GM18505 (cell line): ENCODE data around the gene VPS41.

Experiments
- ATAC-seq: cut with Tn5 transposase; IDR thresholded peaks from one replicate; pipeline ENCODE4 v1.9.1; 2021; ENCODE audit not compliant: unreplicated experiment
- POLR2A ChIP-seq: IDR thresholded peaks from 4 replicates; pipeline ENCODE4 v1.6.1; 2011; ENCODE audit warnings: borderline replicate concordance; ENCODE audit not compliant: insufficient read depth, insufficient read length; ENCODE audit errors: extremely low read depth

The VPS41 gene

DNA sequence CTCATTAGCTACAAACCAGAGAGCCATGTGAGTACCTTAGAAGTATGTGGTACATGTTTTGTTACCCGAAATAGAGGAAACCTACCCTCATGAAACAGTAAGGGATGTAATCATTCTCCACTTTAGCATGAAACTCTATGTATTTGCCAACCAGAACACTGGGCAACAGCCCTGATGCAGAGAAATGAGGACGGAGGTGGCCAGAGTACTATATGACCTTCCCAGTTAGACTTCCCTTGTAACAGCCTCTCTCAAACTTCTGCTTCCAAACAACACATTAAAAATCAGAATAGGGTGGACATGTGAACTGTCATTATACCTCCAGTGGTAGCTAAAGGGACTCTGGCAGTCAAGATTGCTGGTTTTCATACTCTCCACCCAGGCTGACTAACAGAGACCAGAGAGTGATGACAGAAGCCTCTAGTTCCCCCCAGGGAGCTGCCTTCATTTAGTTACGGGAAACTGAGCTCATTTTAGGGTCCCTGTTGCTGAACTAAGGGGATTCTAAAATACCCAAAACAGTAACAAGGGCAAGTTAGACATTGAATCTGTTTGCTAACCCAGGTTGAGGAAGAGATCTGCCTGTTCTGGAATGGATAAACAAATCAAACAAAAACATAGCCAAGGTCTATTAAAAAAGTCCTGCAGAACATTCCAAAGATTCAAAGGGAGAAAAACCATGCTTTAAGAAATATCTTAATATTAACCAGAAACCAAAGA, 83.1 kb downstream of the VPS41 start:
- no peak for TF ChIP-seq POLR2A
- no peak for ATAC-seq

DNA sequence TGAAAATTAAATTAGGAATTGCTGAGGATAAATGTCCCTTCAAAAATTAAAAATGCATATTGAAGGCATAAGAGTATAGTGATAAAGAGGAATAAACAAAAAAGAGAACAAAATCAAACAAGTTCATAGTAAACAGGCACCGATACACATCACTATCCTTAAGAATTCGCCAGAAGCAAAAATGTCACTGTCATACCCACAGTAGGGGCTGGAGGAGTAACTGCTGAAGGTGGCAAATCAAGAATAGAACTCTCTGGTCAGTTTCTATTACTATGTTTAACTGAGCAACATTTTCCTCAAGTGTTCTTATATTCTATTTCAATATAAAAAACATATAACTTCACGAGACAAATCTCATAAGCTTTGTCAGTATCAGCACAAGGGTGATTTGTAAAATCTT, 84.0 kb downstream of the VPS41 start:
- no peak for ATAC-seq

DNA sequence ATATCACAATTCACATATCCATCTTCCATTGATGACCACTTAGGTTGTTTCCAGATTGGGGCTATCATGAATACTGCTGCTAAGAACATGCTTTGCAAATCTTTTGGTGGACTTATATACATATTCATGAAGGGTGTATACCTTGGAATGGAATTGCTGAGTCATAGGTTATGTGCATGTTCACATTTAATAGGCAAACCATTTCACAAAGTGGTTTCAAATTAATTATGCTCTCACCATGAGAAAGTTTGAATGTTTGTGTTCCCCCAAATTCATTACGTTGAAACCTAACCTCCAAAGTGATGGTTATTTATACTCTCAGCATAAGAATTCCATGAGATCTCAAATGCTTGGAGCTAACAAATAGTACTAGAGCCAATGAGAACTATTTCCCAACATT, 86.4 kb downstream of the VPS41 start:
- no peak for TF ChIP-seq POLR2A
- ATAC-seq, result no peak

More for the DNA sequence above, 84.0 kb downstream of the VPS41 start:
- no peak for TF ChIP-seq POLR2A

DNA sequence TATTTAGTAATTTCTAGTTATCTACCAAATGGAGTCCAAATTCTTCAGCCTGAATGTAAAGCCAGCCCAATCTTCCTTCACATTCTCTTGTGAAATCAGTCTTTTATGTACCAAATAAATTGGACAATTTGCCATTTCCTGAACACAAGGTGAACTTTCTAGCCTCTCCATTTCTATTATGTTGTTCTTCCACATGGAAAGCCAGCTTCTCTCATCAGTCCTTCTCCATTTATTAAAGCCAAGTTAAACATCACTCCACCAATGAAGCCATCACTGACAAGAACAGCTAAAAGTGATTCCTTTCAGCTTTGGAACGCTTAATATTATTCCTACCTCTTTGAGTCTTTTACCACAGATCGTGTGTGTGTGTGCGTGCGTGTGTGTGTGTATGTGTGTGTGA, 88.4 kb downstream of the VPS41 start:
- TF ChIP-seq POLR2A, result no peak
- ATAC-seq, result no peak

DNA sequence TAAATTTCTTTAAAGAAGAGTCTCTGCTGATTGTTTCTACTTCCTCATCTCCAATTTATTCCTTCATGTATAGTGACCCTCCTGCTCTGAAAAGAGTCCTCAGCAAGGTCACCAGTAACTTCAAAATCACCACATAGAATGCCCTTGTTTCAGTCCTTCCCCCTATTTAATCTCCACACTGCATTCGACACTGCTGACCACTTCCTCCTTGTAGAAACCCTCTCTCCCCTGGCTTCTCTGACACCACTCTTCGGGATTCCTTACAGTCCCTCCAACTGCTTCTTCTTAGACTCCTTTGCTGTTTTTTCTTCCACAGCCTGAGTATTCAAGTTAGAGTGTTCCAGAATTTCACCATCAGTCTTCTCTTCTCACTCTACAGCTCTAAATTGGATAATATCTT, 89.5 kb downstream of the VPS41 start:
- ATAC-seq, result no peak
- TF ChIP-seq POLR2A, result no peak

DNA sequence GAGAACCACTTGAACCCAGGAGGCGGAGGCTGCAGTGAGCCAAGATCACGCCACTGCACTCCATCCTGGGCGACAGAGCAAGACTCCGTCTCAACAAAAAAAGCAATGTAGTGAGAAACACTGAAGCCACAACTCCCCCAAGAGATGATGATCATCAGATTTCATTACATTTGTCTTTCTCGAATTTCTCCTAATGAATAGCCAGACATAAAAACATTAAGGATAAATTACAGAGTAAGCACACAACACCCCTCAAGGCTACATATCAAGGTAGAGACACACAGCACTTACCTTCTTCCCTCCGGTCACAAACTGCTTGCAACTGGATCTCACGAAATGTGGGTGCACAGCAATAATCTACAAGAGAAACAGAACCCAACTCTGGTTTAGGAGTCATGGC, 91.5 kb downstream of the VPS41 start:
- no peak for TF ChIP-seq POLR2A
- no peak for ATAC-seq

DNA sequence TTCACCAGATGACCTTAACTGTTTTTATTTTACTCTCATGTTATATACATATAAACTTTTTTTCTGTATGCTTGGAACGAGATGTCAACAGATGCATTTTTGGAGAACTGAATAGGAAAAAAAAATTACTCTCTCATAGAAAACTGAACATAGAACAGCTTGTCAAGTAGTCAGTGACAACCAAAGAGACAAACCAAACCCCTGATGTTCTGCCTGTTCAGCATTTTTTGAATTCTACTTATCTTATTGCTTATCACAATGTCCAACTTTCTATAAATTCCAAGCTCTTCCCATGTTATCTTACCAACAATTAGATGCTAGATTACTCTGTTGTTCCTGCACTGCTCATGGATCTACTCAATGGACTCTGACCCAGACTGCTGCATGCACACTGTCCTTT, 95.2 kb downstream of the VPS41 start:
- no peak for ATAC-seq

DNA sequence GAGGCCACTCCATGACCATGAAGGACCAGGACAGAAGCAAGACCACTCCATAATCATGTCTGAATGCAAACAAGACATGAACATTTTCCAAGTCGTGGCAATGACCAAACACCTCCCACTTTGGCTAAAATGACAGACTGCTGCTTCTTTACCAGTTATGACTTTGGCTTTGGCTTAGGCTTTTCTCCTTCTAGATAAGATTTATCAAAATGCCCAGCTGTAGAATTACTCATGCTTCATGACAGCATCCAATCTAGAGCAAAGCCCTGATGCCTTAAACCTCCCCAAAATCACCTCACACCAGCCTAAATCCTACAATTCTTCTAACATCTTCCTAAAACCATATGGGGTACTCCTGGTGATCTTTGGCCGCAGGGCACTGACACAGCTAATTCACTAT, 102.1 kb downstream of the VPS41 start:
- ATAC-seq, result no peak
- no peak for TF ChIP-seq POLR2A

More for the DNA sequence above, 95.2 kb downstream of the VPS41 start:
- no peak for TF ChIP-seq POLR2A

DNA sequence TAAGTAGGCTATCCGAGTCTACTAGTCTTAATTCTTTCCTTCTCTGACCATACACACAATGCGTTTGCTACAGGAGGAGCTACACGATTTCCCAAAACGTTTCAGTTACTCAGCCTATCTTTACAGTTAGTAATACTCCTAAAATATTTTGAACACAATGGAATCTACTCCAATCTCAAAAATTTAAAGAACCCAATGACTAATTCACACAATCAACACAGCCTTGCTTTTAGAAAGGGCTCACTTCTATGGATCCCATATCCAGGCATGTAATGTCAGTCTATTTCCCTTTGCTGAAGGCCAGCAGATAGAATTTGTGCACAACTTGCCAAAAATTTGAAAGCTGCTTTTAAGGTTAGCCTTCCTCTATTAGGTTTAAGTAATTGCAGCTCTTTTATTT, 107.2 kb downstream of the VPS41 start:
- TF ChIP-seq POLR2A, result no peak
- no peak for ATAC-seq

DNA sequence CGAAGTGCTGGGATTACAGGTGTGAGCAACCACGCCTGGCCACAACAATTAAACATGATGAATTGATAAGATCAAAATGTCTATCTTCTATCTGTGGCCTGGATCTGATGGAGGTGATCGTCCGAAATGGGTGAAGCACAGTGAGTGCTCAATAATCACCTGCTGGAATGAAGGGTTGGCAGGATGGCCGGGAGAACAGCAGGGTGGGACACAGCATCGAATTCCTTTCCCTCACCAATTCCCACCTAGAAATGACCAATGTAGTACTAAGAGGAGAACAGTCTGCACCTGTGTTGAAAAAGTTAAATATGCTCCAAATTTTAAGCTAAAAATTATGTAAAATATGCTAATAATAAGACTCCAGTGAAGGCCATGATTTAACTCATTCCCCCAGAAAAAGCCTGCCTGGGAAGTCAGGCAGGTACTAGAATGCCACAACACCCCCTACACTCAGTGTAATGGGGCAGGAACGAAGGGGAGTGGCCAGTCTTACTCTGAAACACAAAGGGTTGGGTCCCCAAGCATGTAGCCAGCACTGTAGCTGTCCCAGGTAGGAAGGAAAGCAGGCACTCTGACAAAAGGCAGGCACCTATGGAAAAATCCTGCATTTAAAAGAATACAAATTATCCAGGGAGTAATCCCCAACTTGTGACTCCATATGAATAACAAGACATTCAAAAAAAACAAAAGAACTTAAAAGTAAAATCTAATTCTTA, 110.3 kb downstream of the VPS41 start:
- ATAC-seq, result no peak

DNA sequence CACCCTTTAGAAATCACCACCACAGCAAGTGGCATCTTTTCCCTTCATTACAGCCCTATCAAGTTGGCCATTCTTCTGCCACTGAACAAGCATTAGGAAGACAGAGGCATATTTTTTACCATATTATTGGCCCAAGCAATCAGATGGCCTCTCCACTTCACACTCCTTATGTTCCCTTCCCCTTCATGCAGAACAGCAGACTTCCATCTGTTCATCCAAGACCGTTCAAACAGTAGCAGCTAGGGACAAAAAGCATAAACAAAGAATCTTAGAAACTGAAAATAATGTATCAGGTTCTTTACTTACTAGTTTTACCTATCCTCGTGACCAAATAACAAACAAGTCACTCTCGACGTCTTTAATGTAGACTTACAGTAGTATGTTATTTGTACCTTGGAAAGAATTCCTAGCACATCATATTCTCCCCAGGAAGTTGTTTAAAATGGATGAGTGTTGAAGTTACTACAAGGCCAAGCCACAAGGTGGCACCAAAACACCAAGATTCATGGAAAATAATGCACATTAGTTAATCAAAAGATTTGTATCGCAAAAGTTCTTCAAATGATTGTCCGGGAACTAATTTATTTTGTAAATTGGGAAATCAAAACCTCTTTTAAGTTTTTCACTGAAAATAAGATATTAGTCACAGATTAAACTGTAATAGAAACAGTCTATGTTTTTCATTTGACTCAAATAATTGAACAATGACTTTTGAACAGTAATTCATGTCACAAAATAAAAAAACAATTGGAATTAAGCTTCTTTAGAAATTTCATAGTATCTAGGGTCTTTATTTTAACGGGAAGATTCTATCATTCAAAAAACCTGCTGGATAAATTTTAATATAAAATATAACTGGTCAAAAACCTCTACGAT, 112.1 kb downstream of the VPS41 start:
- no peak for TF ChIP-seq POLR2A
- no peak for ATAC-seq

More for the DNA sequence above, 110.3 kb downstream of the VPS41 start:
- no peak for TF ChIP-seq POLR2A

DNA sequence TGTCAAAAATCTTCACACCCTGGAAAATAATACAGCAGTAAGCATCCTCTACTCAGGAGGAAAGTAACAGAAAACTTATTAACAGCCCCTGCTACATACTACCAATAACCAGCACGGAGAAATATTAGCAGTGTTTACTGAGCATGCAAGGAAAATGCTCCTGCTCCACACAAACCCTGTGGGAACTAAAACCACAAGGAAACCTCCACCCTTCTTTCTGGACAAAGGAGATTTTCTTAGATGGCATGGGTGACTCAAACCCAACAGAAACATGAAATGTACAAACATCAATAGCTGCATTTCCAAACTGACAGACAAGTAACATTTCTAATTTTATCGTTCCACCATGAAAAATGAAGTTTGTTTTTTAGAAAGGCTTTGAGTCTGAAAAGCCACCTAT, 113.4 kb downstream of the VPS41 start:
- ATAC-seq, result no peak
- TF ChIP-seq POLR2A, result no peak

DNA sequence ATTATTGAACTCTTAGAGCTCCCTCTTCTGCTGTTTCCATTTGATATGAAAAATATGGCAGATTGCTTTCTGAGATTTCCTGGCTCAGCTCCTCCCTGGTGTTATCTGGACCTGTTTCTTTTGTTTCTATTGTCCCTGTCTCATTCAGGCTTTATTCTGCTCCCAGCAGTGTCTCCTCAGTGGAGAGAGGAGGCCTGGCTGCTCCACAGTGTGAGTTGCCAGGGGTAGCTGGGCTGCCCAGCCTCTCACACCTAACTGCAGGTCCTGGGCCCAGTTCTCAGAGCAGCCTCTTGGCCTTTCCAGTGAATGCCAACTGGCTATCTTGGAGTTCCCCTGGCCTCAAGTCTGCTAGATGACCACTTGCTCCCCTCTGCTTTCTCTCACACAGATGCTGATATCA, 127.0 kb downstream of the VPS41 start:
- ATAC-seq, result no peak
- no peak for TF ChIP-seq POLR2A

DNA sequence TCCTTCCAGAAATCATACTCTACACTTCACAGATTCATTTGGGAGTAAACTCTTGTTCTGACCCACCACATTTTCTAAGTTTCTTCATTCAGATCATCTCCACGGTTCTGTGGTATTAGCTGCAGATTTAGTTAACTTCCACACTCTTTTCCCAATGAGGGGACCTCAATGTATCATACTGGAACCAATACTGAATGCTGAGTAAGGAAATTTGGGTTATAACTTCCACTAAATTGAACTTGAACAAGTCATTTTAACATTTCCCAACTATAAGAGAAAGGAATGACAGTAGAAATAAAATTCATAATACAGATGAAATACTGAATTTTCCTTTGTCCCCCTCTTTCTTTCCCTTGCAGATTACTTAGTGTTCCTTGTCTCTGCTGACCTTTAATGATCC, 131.4 kb downstream of the VPS41 start:
- no peak for TF ChIP-seq POLR2A
- no peak for ATAC-seq

DNA sequence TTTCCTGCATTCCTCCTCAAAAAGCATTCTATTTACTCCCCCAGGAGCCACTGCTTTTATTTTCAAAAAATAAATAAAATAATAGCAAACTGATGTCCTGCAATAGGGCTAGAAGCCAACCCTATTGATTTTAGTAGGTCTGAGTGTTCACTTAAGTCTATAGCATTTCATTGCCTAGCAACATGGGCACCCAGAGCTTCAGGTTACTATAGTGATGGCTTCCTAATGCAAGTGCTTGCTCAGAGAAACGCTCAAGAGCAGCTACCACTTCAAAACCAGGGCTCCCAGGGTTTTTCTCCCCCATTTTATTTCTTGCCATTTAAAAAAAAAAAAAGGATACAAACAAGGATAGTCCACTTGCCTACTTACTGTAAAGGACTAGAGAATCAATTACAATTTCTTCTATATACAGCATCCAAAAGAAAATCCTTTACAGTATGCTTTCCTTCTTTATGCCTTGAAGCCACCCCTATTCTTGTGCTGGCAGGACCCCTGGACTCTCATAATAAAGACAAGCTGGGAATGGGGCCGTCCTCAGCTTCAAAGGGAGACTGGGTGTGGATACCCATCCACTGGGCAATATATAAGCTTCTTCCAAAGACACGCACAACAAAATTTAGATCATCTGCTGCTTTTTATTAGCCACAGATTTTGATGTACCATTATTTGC, 133.3 kb downstream of the VPS41 start:
- no peak for ATAC-seq
- TF ChIP-seq POLR2A, result no peak
